ENCODE data around the gene XCL2.

The XCL2 gene

GRCh38 chr1:168518201-168518689 is 25.6 kb downstream of the XCL2 start:
- DNase-seq (ENCODE audit: extremely low read depth in 1 of 2, low read depth in 1 of 2), result no peak

DNA sequence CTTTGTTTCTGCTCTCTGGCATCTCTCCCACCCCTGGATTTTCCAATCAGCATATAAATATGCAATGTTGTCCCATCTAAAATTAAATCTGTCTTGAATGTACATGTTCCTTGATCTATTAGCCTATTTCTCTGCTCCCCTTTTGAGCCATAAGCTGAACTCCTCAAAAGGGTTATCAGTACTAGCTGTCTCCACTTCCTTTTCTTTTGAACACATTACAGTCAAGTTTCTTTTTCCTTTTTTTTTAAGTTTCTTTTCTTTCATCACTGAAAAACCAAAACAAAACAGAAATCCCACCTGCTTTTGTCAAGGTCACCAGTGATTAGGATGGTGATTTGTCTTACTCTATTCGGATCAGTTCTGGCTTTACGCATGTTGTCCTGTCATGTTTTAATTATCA is 29.3 kb downstream of the XCL2 start:
- DNase-seq (ENCODE audit: extremely low read depth in 1 of 2, low read depth in 1 of 2), result no peak

- no peak for DNase-seq (ENCODE audit: extremely low read depth in 1 of 2, low read depth in 1 of 2)
Measured at GRCh38 chr1:168513656-168514404, 30.0 kb downstream of the XCL2 start.

GRCh38 chr1:168512864-168513595 is 30.8 kb downstream of the XCL2 start:
- no peak for DNase-seq (ENCODE audit: extremely low read depth in 1 of 2, low read depth in 1 of 2)

- DNase-seq (ENCODE audit: extremely low read depth in 1 of 2, low read depth in 1 of 2), result no peak
Measured at GRCh38 chr1:168509875-168510791, 33.7 kb downstream of the XCL2 start.

DNA sequence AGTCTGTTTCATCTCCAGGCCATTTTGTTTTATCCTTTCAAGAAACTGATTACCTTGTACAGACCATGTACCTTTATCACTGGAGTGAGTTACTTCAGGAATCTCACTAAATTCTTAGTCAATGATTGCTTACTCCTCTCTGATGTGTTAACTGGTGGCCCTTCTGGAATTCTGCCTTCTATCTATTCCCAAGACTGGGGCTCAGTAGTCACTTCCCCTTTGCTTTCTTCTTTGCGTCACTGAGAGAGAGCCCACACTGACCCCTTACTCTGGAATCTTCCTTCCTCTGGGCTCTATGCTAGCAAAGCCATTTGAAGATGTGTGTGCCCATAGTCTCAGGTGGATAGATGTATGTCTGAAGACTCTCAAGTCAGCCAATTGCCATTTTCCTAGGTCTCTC is 34.6 kb downstream of the XCL2 start:
- DNase-seq (ENCODE audit: extremely low read depth in 1 of 2, low read depth in 1 of 2), result no peak

- no peak for DNase-seq (ENCODE audit: extremely low read depth in 1 of 2, low read depth in 1 of 2)
Measured at GRCh38 chr1:168507828-168508227, 36.0 kb downstream of the XCL2 start.

- no peak for DNase-seq (ENCODE audit: extremely low read depth in 1 of 2, low read depth in 1 of 2)
Measured at GRCh38 chr1:168507231-168507630, 36.6 kb downstream of the XCL2 start.

DNA sequence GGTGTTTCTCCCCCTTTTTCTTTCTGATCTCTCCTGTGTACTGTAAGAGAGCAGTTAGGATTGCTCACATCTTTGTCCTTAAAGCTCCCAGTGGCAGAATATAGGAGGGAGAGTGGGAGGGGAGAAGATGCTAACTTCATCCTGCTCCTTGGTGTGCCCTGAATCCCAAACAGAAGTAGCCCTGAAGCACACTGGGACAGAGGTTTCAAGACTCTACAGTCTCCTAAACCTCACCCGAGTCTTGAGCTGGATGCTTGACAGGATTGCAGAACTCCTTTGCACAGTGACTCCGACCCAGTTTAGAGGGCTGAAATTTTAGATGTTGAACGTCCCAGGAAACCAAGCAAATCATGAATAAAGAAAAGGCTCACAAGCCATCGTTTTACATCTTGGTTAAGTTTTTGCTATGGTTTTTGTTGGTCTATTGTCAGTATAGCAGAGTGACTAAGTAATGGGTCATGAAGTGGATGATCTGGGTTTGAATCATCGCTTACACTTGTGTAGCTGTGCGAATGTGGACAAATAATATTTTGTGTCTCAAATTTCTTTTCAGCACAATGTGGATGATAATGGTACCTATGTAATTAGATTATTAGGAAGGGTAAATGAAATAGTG is 37.5 kb downstream of the XCL2 start:
- no peak for DNase-seq (ENCODE audit: extremely low read depth in 1 of 2, low read depth in 1 of 2)

DNA sequence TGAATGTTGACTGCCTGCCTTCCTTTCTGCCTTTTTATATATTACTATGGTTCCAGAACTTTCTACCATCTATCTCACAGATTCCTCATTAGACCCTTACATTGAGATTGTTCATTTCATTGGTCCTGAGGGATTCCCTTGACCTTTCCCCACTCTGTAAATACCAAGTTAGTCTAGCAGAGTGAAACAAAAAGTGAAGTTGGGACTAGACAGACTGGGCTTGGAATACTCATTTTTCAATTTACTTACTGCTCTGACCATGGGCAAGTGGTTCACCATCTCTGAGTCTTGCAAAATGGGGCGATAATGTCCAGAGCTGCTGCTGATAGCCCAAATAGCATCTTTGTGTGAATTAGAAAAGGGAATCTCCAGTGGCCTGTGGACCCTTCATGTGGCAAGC is 38.8 kb downstream of the XCL2 start:
- DNase-seq (ENCODE audit: extremely low read depth in 1 of 2, low read depth in 1 of 2), result no peak

GRCh38 chr1:168504064-168504837 is 39.5 kb downstream of the XCL2 start:
- DNase-seq (ENCODE audit: extremely low read depth in 1 of 2, low read depth in 1 of 2), result no peak

DNA sequence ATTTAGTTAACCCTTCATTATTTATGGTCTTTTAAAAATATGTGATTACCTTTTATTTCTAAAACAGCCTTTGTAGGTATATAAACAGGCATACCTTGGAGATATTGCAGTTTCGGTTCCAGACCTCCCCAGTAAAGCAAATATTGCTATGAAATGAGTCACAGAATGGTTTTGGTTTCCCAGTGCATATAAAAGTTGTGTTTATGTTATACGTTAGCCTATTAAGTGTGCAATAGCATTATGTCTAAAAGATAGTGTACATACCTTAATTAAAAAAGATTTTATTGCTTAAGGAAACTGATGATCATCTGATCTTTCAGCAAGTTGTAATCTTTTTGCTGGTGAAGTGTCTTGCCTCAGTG is 44.1 kb downstream of the XCL2 start:
- no peak for DNase-seq (ENCODE audit: extremely low read depth in 1 of 2, low read depth in 1 of 2)

GRCh38 chr1:168498956-168499687 is 44.7 kb downstream of the XCL2 start:
- no peak for DNase-seq (ENCODE audit: extremely low read depth in 1 of 2, low read depth in 1 of 2)

DNA sequence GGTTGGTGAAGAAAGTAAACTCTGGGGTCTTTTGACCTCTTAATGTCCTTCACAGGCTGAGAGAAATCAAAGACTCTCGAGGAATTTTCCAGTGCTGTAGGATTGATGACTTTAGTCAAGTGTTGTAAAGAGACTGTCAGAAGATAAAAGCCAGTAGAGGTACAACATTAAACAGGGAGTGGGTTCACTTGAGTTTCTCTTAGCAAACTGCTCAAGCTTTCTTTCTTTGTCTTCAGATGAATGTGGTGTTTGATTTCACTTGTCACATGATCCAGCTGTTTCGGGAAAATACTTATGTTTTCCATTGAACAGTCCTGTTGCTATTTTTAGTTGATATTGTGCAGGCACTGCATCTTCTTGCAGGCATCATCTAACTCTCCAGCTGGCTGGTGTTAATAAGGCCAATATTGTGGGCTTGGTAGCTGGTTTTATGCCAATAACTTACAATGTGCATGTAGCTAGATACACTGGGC is 45.6 kb downstream of the XCL2 start:
- no peak for DNase-seq (ENCODE audit: extremely low read depth in 1 of 2, low read depth in 1 of 2)

- DNase-seq (ENCODE audit: extremely low read depth in 1 of 2, low read depth in 1 of 2), result no peak
Measured at GRCh38 chr1:168497376-168497950, 46.3 kb downstream of the XCL2 start.

DNA sequence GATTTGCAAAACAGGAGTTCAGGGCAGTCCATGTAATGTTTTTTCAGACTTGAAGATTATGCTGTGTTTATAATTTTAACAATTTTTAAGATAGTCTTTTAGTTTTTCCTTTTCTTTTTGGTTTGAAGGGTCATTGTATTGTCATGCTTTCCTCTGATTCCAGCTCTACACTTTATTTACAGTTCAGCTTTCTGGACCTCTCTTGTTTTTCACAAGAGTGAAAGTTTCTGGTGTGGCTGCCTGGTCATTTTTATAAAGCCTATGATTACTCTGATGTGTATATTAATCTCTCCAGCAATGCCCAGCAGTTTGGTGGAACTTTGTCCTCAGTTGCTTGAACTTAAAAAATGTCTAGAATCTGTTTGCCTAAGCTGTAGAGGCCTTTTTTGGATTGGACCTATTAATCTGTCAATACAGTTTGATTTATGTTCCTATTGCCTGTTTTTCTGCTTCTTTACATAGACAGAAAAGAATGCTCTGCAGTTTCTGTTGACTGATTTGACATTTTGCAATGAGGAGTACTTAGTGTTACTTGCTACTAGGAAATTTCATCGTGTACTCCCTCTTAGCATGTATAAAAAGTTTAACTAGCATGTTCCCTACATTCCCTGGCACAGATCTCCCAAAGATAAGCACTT is 52.2 kb downstream of the XCL2 start:
- DNase-seq (ENCODE audit: extremely low read depth in 1 of 2, low read depth in 1 of 2), result no peak

Measured in activated CD8-positive, alpha-beta memory T cell treated with anti-CD3 and anti-CD28 coated beads for 1 hour (primary cell).